GF-D8 (cell line): ENCODE data around the gene RHBDD1.

Source experiments
- DNase-seq: peaks from one replicate; lab custom pipeline; 2025; lab: John Stamatoyannopoulos, UW

The RHBDD1 gene, protein sequence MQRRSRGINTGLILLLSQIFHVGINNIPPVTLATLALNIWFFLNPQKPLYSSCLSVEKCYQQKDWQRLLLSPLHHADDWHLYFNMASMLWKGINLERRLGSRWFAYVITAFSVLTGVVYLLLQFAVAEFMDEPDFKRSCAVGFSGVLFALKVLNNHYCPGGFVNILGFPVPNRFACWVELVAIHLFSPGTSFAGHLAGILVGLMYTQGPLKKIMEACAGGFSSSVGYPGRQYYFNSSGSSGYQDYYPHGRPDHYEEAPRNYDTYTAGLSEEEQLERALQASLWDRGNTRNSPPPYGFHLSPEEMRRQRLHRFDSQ

DNA sequence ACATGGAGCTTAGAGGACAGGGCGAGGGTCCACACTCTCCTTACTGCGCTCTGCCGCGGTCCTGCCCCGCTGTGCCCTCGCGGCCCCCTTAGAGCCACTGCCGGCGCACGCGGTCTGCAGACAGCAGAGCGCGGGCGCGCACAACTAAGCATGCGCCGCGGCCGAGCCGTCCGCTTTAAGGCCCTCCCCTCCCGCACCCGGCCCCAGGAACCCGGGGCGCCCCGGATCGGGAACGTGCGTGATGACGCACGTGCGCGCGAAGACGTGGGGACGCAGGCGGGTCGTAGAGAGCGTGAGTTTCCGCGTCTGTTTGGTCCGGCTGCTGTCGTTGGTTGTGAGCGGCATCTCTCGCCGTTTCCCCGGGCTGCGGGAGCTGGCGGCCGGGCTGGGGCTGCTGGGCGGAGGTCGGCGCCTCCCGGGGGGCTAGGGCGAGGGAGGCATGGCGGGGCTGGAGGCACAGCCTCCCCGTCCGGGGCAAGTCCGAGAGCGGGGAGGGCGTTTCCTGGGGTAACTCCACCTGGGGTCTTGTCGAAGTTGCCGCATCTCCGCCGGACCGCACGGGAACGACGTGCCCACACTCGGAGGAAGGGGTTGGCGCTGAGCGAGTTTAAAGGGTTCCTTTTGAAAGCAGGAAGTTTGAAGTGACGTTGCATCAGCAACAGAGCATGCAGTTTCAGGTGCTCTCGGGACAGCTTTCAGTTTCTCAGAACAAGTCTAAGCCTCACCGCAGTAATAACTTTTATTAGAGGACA lies at the start of gene RHBDD1:
Gene RHBDD1 (plus strand): TSS at position 259 of the 752 bp plus-strand sequence. CDS start 28,640 bp downstream, outside the sequence.
- DNase-seq, result peak; percentile 86

DNA sequence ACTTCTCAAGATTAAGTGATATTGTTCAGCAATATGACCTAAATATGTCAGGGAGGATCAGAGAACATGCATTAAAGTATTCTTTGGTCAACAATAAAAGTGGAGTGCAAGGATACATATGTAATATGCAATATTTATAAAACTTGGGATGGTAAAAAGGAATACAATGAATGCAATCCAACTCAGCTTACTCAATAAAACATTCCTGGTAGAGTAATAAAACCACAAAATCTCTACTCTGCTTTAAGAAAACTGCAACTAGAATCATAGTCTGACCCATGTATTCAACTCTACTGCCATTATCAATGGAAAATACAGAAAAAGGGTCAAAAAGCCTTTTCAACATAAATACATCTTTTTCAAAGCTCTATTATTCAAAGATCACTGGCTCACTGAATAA lies 47.8 kb upstream of the RHBDD1 start:
- no peak for DNase-seq

DNA sequence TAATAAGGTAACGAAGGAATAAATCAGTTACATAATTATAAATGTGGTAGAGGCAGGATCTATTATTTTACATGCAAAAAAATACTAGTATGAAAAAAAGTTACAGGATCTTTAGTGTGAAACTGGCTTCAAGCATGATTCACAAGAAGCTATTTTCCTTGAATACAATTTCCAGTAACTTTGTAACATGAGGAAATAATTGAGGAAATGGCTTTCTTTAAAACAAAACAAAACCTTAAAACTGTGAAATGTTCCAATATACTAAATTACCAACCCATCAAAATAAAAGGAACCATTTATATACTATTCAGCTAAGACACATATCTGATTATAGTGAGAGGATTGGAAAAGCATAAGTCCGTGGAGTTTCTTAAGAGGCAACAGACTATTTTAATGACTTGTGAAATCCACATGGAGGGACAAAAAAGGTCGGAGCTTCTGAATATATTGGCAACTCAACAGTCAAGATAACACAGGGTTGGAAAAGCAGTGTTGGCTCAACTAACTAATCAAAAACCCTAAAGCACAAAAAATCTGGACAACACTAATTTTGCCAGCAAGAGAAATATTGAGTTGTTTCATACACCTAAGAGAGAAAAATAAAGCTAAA lies 46.9 kb upstream of the RHBDD1 start:
- no peak for DNase-seq

DNA sequence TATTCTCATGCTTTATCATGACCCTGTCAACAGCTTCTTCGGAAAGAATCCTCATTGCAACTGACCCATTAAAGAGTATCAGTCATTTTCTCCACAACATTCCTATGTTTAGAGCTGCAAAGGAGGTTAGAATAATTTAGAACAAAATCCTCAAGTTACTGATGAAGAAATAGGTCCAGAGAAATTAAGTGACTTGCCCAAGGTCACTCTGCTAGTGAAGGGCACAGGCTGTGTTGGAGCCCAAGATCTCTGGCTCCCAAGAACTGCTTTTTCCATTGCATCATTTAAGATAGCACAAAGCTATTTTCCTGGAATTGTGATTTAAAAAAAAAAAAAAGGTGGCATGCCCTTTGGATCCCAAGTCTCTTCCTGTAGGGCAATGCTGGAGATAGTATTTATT lies 45.8 kb upstream of the RHBDD1 start:
- DNase-seq, result no peak

DNA sequence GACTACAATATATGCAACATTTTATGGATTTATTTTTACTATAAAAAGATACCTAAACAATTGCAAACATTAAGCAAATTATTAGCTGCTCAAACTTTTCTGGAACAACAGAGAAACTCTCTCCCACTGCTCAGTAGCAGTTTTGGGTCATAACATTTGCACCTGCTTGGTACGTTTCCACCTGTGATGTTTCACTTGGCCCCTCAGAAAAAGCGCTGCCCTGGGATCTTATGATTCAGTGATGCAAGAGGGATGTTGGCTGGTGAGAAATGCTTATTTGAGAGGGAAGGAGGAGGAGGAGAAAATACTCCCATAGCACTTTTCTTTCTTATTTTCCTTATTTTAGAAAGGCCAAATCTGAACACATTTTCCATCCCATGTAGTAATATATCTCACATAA lies 45.4 kb upstream of the RHBDD1 start:
- no peak for DNase-seq

DNA sequence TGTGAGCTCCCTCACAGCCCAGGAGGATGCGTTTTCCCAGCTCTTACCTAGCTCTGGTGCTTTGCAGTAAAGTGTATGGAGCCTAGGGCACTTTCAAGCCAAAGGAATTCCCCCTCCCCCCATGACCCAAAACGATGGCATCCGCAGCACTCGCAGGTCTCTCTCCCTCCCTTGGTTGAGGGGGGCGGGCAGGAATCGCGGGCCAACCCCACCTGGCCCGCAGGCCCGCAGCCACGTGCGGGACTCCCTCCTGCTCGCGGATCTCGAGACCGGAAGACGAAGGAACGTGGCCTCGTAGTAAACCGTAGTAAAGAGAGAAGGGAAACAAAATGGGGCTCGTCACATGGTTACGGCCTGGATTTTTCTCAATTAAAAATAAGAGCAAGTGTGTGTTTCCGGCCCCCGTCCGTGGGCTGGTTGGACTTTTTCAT lies 44.8 kb upstream of the RHBDD1 start:
- DNase-seq, result no peak

DNA sequence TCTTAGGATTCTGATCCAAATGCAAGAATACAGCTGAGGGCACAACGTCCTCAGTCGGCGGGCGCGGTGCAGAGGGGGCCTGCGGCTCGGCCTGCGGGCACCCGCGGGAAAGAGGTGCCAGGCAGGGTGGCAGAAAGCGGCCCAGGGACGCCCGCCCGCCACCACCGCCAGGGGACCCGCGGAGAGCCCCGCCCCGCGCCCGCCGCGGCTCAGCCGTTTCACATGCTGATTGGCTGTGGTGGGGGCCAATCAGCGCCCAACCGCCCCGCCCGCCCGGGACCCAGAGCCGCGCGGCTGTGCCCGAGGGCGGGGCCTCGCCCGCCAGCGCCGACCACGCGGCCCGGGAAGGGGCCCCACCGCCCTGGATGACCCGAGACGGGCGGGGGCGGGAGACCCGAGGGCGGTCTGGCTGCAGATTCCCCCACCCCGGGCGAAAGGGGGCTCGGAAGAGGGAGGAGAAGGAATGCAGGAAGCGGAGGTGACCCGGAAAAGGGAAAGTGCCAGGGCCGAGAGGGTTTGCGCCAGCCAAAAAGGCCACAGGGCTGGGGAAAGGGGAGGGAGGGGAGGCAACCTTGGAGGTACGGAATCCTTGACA lies 44.3 kb upstream of the RHBDD1 start:
- DNase-seq, result peak; percentile 58

DNA sequence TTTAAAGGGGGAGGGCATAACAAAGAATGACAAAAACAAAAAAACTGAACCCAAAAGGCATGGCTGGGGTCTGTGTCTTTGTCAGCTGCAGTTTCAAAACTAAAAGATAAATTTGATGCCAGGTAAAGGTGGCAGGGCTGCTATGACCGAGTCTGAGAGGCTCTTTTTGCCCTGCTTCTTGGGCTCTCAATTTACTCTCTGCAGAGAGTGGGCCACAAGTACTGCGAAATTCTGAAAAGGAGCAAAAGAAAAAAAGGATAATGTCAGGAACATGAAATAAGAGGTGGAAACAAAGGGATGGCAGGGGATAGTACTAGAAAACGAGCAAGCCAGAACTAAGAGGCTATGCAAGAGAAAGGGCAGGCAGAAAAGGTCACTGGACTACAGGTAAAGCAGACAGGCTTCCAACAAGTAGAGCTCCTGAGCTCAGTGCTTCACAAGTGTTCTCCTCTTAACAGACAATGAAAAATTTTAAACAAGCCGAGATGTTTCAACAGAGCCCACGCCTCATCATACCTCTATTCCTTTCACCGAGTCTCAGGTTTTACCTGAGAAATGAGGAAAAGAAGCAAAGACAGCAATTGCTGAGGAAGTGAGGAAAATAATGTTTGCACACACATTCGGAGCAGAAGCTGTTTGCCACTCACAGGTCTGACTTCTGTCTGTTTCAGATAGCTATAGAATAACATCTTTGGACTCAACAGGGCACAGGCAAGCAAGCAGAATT lies 43.5 kb upstream of the RHBDD1 start:
- no peak for DNase-seq

DNA sequence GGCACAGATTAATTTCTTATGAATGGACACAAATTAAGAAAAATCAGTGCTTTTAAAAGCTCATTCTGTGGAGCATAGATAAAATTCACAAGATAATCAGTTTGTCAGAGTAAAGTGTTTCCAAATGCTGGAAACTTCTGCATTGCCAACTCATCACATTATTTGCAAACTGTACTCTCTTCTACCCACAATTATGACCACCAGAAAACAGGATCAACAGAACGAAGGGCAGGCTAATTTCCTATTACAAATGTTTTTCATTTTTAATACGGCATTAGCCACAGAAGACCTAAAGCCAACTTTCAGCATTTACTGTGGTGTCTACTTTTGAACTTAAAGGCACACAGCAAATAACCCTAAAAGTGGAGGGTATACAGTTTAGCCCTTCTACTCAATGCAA lies 42.2 kb upstream of the RHBDD1 start:
- no peak for DNase-seq

DNA sequence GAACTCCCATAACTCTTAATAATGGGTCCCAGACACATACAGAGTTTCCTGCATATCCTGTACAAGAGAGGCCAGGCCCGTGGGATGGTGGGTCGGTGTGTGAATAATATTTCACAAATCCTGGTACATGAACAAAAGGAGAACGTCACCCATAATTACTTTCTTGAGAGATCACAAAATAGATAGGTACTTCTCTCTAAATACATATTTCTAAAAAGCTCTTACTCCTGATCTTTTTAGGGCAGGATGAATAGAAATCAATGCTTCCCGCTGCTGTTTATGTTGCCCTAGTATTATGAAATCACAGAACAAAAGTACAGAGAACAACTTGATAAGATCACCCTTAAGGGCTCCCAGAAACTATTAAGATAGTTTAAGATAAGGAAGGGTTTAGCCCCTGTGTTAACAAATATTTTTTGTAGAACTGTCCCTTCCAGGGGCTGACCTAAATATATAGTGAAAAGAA lies 41.6 kb upstream of the RHBDD1 start:
- no peak for DNase-seq

DNA sequence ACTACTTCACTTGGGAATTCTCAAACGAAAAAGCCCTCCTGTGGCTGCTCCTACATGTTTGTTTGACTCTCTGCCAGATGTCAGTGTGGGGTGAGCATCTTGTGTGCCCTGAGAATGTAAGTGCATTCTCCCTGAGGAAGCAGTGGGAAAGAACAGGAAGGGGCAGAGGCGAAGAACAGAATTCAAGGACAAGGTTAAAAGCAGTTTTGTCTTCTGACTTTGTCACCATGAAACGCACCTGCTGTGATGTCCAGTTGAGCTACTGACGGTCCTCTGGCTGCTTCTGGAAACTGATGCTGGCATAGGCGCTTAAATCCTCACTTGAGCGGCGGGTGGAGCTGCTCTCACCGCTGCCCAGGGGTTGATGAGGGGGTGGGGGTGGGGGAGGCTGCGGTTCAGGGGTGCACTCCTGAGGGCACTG lies 41.1 kb upstream of the RHBDD1 start:
- DNase-seq, result no peak

DNA sequence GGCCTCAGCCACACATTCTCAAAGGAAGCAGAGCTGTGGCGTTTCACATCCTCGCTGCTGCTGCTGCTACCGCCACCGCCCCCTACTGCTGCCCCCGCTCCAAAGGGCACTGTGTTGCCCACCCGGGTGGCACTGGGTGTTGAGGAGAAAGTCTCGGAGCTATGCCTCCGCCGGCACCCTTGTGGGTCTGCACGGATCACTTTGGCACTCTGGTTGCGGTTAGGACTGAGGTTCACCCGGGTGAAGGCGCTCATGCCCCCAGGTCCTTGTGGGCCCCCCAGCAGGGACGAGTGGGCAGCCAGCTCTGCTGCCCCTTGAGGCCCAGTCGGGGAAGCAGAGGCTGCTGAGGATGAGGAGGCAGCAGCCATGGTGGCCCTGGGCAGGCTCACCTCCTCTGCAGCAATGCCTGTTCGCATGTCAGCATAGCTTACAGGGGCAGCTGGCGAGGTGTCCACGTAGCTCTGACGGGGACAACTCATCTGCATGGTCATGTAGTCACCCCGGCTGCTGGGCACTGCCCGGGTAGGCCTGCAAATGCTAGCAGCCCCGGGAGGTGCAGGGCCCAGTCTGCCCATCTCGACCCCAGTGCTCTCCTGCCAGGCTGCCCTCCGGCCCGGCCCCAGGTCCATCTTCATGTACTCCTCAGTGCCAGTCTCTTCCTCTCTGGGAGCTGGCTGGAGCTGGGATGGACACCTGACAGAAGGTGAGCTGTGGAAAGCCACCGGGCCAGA lies 40.4 kb upstream of the RHBDD1 start:
- DNase-seq, result no peak

DNA sequence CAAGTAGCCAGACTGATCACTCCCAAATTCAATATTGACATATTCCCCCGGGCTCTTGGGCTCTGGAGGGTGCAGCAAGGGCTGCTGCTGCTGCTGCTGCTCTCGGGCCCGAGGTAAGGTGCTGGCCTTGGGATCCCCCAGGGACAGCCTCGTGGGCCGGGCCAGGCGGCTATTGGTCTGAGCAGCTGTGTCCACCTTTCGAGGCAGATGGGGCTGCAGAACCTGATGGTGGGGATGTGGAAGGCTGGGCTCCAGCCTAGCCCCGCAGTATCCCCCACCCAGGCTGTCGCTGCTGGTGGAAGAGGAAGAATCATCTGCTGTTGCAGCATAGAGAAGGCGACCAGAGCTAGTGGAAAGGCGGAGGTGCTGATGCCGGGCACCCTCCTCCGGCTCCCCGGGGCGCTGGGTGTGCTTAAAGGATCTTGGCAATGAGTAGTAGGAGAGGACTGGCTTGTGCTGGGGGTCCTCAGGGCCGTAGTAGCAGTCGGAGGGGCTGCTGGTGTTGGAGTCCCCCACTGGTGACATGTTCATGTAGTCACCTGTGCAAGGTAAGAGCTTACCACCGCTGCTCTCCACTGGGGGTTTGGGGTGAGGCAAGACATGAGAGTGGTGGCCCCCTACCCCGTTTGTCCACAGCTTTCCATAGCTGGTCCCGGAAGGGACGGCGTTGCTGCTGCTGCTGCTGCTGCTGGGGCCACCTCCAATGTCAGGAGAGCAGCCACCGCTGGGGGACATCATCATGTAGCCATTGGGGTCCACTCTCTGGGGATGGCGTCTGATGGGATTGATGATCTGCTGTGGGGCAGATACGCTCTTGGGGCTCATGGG lies 39.6 kb upstream of the RHBDD1 start:
- DNase-seq, result no peak

DNA sequence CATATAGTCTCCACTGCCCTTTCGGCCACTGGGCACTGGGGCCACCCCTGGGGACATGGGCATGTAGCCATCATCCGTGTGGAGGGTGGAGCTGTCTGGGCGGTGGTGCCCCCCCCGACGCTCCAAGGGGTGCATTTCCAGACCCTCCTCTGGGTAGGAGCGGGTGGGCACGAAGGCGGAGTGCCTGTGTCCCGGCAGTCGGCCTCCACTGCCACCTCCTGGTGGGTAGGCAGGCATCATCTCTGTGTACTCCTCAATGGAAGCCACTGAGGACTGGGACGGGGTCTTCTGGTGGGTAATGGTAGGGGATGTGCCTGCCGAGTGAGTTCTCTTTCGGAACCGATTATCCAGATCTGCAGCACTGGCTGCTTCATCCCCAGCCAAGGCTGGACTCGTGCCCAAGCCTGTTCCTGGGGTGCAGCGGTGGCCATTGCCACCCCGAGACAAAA lies 39.0 kb upstream of the RHBDD1 start:
- no peak for DNase-seq

DNA sequence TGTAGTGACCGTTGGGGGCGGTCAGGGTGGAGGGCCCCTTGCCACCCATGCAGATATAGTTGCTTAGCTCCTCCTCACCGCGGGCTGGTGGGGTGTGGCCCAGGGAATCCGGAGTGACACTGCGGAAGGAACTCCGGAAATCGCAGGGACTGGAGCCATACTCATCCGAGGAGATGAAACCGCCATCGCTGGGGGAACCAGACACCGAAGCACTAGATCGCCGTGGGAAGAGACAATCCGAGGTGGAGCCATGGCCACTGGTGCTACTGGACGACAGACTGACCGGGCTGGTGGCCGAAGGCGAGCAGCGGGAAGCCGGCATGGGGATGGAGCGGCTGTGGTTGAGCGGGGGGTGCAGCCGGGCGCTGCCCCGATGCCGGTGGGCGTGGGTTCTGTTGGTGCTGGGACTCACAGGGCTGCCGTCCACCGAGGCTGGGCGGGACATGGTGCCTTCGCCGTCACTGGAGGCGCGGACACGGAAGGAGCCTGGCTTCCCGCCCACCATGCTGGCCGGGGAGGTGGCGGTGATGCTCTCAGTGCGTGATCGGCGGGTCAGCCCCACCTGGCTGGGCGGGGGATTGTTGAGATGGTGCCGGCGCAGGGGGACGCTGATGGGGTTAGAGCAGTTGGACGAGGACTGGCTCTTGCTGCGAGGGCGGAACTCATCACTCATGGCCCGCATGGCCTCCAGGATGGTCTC lies 38.4 kb upstream of the RHBDD1 start:
- no peak for DNase-seq

DNA sequence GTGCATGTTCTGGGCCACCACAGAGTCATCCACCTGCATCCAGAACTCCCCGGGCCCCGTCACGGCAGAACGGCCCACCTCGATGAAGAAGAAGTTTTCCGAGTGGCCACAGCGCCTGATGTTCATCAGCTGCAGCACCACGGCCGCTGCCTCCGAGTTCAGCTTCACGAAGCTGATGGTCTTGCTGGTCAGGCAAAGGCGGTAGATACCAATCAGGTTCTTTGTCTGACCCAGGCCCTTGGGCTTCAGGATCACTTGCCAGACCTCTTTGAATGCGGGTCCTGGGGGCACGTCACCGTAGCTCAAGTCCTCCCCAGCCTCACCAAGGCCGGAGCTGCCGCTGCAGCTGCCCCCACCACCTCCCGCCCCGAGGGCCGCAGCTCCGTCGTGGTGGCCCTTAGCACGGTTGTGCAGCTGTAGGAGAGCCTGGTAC lies 37.8 kb upstream of the RHBDD1 start:
- DNase-seq, result no peak

DNA sequence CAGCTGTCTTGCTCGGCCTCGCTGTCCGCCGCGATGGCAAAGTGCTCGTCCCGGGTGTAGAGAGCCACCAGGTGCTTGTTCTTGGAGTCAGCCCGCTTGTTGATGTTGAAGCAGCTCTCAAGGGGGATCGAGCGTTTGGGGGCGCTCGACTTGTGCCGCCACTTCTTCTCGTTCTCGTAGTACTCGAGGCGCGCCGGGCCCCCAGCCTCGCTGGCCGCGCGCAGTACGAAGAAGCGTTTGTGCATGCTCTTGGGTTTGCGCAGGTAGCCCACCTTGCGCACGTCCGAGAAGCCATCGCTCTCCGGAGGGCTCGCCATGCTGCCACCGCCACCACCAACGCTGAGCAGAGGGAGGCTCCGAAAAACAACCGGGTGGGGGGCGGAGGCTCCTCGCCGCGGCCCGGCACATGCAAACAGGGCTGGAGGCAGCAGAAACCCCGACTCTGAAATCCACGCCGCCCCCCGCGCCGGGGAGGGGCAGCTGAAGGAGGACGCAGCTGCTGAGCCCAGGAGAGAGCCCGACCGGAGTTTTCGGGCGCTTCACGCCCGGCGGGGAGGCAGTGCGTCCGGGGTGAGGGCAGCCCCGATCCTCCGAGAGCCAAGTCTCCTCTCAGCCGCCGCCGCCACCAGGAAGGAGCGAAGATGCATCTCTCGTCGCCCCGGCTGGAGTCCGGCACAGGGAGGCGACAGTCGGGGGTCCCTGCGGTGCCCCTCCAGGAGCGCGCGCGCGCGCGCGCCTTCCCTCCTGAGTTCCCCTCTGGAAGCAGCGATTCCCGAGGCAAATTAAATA lies 37.2 kb upstream of the RHBDD1 start:
- DNase-seq, result no peak

DNA sequence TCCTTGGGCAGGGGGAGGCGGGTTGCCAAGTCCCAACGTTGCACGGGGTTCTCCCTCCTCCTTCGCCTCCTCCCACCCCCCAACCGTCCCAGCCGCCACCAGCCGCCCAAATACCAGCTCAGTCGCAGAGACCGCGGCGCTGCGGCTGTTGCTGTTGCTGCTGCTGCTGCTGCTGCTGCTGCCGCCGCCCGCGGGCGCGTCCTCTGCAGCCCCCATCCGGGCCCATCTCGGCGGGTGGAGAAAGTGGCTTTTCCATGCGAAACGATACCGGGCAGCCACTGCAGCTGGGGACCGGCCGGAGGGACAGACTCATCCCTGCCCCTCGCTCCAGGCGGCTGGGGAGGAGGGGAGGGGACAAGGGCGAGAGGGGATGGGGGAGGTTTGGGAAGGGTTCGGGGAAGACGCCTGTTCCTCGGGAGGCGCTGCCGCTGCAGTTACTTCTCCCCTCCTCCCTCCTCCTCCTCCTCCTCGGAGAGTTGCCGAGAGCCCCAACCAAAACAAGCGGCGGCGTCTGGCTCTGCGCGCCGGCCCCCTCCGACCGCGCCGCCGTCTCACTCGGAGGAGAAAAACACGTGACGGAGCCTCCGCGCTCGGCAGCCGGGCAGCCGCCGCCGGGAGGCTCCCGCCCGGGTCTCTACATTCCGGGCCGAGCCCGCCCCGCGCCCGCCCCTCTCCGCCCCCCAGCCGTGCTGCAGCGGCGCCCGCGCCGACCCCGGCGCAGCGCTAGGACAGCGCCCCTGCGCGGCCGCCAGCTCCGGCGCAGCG lies 36.5 kb upstream of the RHBDD1 start, which contains the start of gene IRS1:
Gene IRS1 (minus strand): TSS at position 610 of the 765 bp plus-strand sequence. CDS start 1,082 bp downstream, outside the sequence.
- DNase-seq, result no peak
